NT2/D1 (cell line): Measurements from ENCODE around the gene CEP112.

Experiments
- SUZ12 ChIP-seq: IDR thresholded peaks from 2 replicates; pipeline ENCODE4 v1.6.1; 2011; ENCODE audit not compliant: insufficient read length, insufficient read depth; ENCODE audit errors: extremely low read depth
- ZNF274 ChIP-seq: IDR thresholded peaks from 2 replicates; pipeline ENCODE4 v1.6.1; 2011; ENCODE audit warnings: mild to moderate bottlenecking, low read depth, low read length

GRCh38 chr17:66021757-66022156, 170.2 kb downstream of the CEP112 start:
- TF ChIP-seq ZNF274 (no peak), SUZ12 (no peak)
